ENCODE measurements around the gene TRIM24.
"Not testable (repeated sequence)": the region's sequence is repeated elsewhere in the genome, so short reads cannot be mapped to it uniquely, and the experiment has no call there.

TRIM24 gene

DNA sequence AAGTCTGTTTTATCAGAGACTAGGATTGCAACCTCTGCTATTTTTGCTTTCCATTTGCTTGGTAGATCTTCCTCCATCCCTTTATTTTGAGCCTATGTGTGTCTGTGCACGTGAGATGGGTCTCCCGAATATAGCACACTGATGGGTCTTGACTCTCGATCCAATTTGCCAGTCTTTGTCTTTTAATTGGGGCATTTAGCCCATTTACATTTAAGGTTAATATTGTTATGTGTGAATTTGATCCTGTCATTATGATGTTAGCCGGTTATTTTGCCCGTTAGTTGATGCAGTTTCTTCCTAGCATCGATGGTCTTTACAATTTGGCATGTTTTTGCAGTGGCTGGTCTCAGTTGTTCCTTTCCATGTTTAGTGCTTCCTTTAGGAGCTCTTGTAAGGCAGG lies 29.1 kb downstream of the TRIM24 start:
- H3K4me3 ChIP-seq, H3K27ac ChIP-seq: not testable (repeated sequence)

DNA sequence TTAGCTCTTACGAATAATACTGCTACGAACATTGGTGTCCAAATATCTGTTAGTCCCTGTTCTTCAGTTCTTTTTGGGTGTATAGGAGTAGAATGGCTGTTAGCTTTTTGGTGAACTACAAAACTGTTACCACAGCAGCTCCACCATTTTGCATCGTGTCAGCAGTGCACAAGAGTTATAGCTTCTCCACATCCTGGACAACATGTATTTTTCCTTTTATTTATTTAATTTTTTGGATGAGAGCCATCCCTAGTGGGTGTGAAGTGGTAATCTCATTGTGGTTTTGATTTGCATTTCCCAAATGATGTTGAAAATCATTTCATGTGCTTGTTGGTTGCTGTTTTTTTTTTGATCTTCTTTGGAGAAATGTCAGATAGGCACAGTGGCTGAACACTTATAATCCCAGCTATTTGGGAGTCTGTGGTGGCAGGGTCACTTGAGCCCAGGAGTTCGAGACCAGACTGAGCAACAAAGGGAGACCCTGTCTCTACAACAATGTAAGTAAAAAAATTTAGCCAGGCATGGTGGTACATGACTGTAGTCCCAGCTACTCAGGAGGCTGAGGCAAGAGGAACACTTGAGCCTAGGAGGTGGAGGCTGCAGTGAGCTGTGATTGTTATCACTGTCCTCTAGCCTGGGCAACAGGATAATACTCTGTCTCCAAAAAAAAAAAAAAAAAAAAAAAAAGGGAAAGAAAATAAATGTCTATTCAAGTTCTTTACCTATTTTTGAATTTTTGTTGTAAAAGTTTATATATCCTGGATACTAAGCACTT lies 31.7 kb downstream of the TRIM24 start:
- H3K4me3 ChIP-seq, result no peak overlapping the region
- no peak overlapping the region for H3K27ac ChIP-seq

DNA sequence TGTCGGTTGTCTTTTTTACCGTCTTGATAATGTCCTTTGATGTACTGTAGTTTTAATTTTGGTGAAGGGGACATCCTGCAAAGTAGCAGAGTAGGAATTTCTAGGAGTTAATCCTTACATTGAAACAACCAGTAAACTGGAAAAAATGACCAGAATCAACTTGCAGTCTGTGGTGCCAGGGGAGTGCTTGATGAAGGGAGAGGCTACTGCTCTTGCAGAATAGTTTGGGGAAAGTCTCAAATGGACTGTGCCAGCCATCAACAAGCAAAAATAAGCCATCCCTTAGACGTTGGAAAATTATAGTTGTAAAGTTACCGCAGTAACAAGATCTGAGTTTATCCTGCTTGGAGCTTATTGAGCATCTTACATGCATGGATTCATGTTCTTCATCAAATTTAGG lies 32.4 kb downstream of the TRIM24 start:
- Histone ChIP-seq H3K4me3 (no peak overlapping the region), H3K27ac (no peak overlapping the region)

DNA sequence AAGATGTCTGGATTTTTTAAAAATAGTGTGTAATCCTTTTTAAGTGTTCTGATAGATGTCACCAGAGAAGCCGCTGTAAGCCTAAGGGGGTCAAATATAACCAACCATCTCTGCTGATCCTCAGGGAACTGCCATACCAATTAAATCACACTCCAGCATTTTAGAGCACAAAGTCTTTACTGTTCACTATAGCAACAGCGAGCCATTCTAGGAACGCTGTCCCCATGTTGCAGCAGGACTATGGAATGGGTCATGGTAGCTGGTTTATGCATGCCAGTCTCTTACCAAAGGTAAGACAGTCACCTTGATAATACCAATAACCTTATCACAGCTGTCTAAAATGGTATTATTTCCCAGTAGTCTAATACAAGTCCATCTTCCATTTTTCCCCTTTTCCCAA lies 33.5 kb downstream of the TRIM24 start:
- Histone ChIP-seq H3K4me3 (no peak overlapping the region), H3K27ac (no peak overlapping the region)

DNA sequence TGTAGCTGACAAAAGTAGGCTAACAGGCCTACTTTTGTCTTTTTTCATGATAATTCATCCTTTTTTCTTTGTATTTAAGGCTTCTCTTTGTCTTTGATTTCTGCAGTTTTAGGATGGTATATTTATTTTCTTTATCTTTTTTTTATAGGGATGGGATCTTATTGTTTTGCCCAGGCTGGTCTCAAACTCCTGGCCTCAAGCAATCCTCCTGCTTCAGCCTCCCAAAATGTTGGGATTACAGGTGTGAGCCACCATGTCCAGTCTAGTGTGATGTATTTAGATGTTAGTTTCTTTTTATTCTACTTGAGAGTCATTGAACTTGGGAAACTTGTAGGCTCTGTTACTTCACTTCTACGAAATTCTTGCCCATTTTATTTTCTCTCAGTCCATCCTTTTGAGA lies 35.4 kb downstream of the TRIM24 start:
- Histone ChIP-seq H3K4me3 (no peak overlapping the region), H3K27ac (no peak overlapping the region)

DNA sequence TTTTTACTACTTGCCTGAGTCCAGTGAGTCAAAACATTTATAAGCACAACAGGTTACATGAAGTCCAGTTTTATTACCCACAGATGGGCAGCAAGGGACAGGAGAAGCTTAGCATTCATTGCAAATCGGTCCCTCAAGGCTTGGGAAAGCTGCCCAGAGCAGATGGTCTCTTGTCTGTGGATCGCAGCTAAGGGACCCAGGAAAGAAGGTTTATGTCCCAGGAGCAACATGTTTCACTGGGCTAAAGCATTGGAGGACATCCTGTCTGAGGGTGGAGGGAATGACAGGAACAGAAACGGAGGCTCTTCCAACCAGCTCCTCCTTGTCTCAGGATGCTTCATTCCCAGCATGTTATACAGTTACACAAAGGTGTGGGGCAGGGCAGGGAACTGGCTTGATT lies 39.3 kb downstream of the TRIM24 start:
- Histone ChIP-seq H3K4me3 (no peak overlapping the region), H3K27ac (no peak overlapping the region)

DNA sequence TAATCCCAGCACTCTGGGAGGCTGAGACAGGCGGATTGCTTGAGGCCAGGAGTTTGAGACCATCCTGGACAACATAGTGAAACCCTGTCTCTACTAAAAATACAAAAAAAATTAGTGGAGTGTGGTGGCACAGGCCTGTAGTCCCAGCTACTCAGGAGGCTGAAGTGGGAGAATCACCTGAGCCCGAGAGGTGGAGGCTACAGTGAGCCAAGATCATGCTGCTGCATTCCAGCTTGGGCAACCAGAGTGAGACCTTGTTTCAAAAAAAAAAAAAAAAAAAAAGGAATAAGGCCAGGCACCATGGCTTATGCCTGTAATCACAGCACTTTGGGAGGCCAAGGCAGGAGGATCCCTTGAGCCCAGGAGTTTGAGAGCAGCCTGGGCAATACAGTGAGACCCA lies 40.2 kb downstream of the TRIM24 start:
- H3K4me3 ChIP-seq, H3K27ac ChIP-seq: not testable (repeated sequence)

DNA sequence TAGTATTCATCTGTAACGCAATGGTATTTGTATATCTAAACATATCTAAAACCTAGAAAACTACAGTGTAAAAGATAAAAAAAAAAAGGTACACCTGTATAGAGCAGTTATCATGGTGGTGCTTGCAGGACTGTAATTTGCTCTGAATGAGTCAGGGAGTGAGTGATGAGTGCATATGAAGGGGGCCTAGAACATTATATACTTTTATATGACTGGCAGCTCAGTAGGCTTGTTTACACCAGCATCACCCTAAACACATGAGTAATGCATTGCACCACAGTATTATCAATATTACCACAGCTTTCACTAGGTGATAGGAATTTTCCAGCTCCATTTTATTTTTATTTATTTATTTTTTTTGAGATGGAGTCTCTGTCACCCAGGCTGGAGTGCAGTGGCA lies 40.8 kb downstream of the TRIM24 start:
- no peak overlapping the region for H3K4me3 ChIP-seq
- no peak overlapping the region for H3K27ac ChIP-seq

DNA sequence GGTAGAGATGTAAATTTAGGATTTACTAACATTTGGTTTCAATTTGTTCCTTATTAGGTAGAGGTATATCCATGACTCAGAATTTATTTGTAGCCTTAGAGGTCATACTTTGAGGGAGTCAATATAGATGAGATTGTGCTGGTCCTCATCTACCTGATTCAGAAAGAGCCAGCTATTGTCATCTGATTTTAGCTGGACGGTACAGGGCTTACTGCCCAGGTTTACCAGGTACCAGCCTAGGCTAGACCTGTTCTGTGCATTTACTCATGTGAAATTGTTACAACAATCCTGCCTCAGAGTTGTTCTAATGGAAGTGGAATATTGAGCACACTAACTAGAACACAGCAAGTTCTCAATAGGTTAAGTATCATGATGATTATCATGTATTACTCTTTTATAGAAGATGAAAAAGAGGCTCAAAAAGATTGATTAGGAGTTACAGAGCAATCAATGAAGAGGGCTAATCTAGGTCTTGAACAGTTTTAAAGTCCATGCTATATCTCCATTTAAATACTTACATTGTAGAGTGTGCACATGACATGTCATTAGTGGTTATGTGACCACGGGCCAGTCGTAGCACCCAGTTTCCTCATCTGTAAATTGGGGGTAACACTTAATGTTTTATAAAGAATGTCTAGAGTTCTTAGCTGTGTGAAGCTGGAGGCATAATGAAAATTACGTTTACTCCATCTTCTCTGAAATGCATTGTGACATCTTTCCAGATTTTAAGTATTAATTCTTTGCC lies 42.1 kb downstream of the TRIM24 start:
- Histone ChIP-seq H3K4me3 (no peak overlapping the region), H3K27ac (no peak overlapping the region)

DNA sequence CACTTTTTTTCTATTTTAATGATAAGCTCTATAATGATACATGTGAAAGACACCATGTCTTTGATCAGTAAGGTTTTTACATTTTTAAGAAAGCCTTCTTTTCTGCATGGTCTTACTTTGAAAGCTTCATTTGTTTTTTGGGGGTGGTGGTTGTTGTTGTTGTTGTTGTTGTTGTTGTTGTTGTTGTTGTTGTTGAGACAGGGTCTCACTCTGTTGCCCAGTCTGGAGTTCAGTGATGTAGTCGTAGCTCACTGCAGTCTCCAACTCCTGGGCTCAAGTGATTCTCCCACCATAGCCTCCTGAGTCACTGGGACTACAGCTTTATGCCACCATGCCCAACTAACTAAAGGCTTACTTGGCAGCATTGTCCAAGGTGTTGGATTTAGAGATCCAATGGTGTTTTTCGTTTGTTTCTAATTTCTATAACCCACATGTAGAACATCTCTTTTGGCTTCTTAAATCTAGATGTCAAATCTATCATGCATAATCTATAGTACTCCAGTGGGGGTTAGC lies 45.4 kb downstream of the TRIM24 start:
- H3K27ac ChIP-seq, result no peak overlapping the region
- no peak overlapping the region for H3K4me3 ChIP-seq

DNA sequence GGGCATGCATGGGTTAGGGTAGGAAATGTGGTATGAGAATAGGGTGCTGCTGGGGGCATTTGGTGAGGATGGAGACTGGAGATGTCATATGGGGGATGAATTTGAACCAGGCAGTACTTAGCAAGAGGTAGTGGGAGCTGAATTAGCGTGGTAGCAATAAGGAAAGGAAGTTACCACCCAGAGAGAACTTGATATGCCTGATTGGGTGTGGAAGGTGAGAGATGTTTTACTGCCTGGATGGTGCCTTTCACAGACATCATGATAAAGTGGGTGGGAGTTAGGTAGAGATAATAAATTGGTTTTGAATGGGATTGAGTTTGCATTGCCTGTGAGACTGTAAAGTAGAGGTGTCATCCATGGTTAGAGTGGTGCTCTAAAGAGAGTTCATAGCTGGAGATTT lies 46.7 kb downstream of the TRIM24 start:
- no peak overlapping the region for H3K4me3 ChIP-seq
- no peak overlapping the region for H3K27ac ChIP-seq

DNA sequence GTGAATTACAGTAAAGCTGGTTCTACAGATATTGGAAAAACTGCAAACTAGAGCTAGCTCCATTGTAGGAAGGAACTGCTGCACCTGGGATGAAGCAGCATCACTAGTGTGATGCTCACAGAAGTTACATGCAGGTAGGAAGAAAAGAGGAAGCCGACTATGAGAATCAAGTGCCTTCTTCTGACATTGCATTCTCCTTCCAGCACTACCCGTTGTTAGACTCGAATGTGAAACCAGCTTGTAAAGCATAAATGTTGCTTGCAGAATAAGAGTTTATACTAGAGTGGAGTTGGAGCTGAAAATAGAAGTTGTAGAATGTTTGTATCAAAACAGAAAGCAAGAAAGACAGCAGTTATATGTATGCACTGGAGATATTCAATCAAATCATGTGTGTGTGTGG lies 49.9 kb downstream of the TRIM24 start:
- H3K4me3 ChIP-seq, result no peak overlapping the region
- no peak overlapping the region for H3K27ac ChIP-seq

DNA sequence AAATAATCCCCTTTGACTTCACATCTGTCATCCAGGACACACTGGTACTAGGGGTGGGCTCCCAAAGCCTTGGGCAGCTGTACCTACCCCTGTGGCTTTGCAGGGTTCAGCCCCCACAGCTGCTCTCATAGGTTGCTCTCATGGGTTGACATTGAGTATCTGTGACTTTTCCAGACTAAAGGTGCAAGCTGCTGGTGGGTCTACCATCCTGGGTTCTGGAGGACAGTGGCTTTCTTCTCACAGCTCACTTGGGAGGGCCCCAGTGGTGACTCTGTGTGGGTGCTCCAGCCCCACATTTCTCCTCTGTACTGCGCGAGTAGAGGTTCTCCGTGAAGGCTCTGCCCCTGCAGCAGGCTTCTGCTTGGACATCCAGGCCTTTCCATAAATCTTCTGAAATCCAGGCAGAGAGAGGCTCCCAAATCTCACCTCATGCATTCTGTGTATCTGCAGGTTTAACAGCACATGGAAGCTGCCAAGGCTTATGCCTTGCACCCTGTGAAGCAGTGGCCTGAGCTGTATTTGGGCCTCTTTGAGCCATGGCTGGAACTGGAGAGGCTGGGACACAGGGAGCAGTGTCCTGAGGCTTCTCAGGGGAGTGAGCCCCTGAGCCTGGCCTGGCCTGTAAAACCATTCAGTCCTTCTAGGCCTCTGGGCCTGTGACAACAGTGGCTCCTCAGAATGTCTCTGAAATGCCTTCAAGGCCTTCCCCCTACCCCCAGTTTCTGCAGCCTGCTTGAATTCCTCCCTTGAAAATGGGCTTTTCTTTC lies 52.2 kb downstream of the TRIM24 start:
- no peak overlapping the region for H3K27ac ChIP-seq
- H3K4me3 ChIP-seq, result no peak overlapping the region

DNA sequence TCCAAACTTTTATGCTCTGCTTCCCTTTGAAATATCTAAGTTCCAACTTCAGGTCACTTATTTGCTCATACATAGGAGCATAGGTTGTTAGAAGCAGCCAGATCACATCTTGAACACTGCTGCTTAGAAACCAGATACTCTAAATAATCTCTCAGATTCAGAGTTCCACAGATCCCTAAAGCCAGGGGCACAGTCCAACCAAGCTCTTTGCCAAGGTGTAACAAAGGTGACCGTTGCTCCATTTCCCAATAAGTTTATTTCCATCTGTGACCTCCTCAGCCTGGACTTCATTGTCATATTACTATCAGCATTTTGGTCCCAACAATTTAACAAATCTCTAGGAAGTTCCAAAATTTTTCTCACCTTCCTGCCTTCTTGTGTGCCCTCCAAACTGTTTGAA lies 52.8 kb downstream of the TRIM24 start:
- H3K27ac ChIP-seq, result no peak overlapping the region

DNA sequence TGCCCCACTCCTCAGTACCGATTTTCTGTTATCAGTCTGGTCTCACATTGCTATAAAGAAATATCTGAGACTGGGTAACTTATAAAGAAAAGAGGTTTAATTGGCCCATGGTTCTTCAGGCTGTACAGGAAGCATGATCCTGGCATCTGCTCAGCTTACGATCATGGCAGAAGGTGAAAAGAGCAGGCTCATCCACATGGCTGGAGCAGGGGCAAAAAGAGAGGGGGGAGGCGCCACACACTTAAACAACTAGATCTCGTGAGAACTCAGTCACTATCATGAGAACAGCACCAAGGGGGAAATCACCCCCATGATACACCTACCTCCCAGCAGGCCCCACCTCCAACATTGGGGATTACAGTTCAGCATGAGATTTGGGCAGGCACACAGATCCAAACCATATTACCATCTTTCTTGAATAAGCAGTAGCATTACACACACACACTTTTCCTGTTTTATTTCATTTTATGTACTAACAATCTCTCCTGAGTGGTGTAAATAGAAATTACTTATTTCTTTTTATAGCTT lies 53.3 kb downstream of the TRIM24 start:
- Histone ChIP-seq H3K4me3 (no peak overlapping the region), H3K27ac (no peak overlapping the region)

More for the DNA sequence above, 52.8 kb downstream of the TRIM24 start:
- no peak overlapping the region for H3K4me3 ChIP-seq

DNA sequence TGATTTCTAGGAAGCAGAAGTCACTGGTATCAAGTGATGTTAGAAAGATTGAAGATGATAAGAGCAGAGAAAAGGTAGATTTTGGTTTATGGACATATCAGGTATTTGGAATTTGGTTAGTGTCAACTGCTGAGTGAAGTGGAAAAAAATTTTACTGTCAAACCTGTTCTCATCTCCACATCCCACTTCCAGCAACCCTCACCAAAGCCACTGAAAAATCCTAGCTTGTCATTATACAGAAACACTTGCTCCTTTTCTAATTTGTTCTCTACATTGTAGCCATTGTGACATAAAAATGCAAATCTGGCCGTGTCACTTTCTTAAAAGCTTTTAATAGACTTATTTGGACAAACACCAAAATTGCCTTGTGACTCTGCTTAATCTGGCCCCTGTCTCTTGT lies 54.0 kb downstream of the TRIM24 start:
- no peak overlapping the region for H3K4me3 ChIP-seq
- H3K27ac ChIP-seq, result no peak overlapping the region

DNA sequence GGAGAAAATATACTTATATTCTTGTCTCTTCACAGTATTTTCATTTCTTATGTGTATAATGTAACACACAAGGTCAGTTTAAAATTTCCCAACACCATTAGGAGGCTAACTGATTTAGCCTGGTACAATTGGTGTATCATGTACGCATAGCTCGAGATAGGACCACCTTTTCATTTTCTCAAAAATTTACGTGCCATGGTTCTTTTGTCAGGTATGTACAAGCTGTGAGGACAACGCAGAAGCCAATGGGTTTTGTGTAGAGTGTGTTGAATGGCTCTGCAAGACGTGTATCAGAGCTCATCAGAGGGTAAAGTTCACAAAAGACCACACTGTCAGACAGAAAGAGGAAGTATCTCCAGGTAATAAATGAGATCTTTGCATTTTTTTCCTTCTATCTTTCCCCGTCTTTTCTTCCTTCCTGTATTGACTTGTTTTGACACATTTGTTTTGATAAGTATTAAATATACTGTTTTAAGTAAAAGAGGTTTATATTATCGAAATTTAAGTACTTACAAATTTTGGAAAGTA lies 55.0 kb downstream of the TRIM24 start:
- Histone ChIP-seq H3K27ac (no peak overlapping the region), H3K4me3 (no peak overlapping the region)

DNA sequence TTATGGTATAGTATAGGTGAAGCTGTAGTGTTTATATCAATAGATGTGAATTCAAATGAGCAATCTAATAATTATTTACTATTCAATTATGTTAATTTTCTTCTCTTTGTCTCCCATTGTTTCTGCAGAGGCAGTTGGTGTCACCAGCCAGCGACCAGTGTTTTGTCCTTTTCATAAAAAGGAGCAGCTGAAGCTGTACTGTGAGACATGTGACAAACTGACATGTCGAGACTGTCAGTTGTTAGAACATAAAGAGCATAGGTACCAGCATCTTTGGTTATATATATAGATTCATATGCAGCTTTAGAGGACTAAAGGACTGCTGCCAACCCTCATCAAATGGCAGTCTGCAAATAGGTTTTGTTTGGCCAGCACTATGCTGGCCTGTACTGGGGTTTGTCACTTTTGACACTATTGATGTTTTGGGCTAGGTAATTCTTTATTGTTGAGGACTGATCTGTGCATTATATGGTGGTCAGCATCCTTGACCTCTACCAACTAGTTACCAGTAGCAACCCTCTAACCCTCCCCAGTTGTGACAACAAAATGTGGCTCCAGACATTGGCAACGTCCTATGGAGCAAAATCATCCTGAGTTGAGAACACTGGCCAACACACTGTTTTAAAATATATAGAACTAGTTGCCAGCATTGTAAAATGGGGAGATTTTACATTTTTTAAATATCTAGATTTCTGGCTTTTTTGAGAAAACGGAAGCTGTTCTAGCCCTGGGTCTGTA lies 59.2 kb downstream of the TRIM24 start:
- Histone ChIP-seq H3K27ac (no peak overlapping the region), H3K4me3 (no peak overlapping the region)

DNA sequence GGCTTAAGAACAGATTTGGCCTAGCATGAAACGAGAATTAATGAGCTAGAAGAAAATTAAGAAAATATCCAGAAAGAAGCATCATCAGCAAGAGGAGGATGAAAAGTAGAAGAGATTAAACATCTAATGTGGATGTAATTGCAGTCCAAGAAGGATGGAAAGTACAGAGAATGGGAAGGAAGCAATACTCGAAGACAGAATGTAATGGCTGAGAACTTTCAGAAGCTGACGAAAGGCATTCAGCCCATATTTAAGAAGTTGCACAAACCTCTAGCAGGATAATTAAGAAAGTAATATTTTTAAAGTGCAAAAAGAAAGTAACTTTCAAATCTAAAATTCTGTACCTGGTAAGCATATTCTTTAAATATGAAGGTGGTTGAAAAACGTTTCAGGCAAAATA lies 60.7 kb downstream of the TRIM24 start:
- Histone ChIP-seq H3K27ac (no peak overlapping the region), H3K4me3 (no peak overlapping the region)
